ENCODE data around the gene CD52. TPM values are rescaled to one million over a fixed set of nuclear protein-coding genes. Genes with fewer than 3 reads are reported as not detected.
"Not testable (repeated sequence)": the region's sequence is repeated elsewhere in the genome, so short reads cannot be mapped to it uniquely, and the experiment has no call there.

Gene CD52
- polyA plus RNA-seq, 3 donors, result 2.8 to 7.9 (median 5.3) TPM

DNA sequence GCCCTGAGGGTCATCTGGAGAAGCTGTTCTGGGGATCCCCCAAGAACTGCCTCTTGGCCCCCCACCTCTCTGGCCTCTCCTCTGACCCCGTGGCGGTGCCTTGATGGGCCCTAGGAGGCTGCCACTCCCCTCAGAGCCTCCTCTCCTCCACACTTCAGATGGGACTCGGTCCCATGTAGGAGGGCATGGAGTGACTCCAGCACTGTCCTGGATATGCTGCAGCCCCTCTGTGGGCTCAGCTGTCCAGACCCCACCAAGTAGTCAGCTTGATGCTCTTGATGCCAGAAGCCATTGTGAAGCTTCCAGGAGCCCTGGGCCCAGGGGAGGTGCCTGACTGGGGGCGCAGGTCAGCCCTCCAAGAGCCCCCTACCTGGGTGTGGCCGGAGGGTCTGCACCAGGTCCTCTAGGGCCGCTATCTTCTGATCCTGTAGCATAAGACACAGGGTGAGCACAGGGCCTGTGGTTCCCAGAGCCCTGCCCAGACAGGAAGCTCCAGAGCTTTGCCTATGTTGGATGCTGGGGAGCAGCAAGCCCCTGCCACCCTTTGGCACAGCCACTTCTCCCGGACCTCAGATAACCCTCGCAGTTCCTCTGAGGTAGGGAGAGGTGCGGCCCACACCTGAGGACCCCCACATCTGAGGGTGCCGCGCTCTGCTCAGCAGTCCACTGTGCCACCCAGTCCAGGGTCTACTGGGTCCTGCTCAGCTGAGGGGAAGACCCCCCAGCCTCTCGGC is 20.5 kb upstream of the CD52 start:
- no peak for DNase-seq (ENCODE audit: low read depth in 3 of 3, low spot score in 2 of 3)

GRCh38 chr1:26297791-26298124 is 20.0 kb upstream of the CD52 start:
- no peak for DNase-seq (ENCODE audit: low read depth in 3 of 3, low spot score in 2 of 3)

DNA sequence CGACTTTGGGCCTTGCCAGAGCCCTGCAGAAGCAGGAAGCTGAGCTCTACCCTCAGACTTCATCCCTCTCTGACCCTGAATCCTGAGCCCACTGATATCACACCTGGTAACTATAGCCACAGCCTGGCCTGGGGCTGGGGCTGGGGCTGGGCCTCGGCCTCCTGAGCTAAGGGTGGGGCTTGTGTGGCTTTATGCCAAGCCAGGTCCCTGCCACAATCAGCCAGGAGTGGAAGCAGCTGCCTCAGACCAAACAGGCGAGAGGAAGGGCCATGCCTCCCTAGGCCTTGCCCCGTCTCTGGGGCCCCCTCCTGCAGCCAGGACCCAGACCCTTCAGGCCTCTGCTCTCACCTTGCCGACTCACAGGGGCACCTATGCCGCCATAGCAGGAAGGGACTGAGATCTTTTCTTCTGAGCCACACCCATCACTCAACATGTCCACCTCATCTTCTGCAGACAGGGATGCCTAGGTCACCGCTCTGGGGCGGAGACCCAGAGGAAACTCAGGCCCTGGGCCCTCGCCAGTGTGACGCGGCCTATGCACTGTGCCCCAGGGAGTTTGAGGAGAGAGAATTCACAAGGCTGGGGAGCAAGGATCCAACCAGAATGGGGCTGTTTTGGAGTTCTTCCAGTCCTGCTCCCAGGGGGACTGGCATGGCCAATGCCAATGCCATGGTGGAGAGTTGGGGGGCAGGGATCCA is 17.0 kb upstream of the CD52 start:
- DNase-seq (ENCODE audit: low read depth in 3 of 3, low spot score in 2 of 3), result no peak

- no peak for DNase-seq (ENCODE audit: low read depth in 3 of 3, low spot score in 2 of 3)
These were observed 14.9 kb upstream of the CD52 start for GRCh38 chr1:26302733-26303405.

- no peak for DNase-seq (ENCODE audit: low read depth in 3 of 3, low spot score in 2 of 3)
These were observed 12.0 kb upstream of the CD52 start for GRCh38 chr1:26305667-26306289.

DNA sequence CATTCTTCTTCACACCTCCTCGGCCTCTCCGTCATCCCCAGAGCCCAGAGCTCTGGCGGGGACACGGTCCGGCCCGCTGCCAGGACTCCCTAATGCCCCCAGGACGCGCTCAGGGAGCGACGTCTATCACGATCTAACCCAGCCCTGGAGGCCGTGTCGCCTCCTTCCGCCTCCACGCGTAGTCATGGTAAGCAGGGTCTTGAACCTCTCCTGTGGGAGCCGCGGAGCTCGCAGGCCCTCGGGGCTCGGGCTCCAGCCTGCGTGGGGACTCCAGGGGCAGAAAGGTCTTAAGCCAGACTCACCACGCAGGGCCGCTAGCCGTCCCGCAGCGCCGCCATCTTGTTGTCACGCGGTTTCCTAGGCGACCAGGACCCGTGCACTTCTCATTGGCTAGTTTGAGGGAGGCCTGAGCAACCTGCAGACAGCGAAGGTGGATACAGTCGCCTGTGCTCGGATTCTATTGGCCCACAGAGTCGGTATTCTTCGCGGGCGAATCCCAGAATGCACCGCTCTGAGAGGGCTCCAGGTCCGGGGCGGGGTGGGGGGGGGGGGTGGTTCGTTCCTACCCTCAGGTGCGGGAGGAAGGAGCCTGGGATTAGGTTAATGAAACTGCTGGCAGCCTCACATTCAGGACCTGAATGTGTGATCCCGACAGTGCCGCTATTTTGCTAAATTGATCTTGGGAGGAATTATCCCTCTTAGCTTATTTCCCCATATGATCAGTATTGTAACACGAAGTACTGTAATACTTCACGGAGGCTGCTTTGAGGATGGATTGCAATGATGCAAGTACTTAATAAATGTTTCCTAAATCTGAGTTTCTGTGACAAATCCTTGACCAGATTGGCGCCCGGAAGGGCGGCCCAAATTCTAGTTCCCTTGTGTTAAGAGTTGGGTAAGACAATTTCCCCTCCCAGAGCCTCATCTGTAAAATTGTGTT is 11.2 kb upstream of the CD52 start, which contains the start of gene UBXN11:
TSS of gene UBXN11 (minus strand) at position 347 of the 940 bp plus-strand sequence. CDS start 3,753 bp downstream, outside the sequence.
- DNase-seq (ENCODE audit: low read depth in 3 of 3, low spot score in 2 of 3), result peak; percentile 77 to 88 (median 84)

DNA sequence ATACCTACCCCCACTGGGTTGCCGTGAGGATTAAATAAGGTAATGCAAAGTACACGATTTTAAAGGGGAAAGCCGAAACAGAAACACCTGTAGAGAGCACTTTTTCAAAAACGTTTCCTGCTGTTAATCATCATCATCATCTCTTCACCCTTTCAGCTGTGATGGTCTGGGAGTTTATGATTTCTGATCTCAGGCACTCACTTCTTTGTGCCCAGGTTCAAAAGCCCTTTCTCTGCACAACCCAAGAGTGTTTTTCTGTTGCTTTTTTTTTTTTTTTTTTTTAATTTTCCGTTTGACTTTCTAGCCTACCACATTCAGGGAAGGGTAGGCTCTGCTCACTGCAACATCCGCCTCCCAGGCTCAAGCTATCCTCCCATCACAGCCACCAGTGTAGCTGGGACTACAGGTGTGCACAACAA is 10.4 kb upstream of the CD52 start:
- DNase-seq (ENCODE audit: low read depth in 3 of 3, low spot score in 2 of 3), result no peak

- DNase-seq (ENCODE audit: low read depth in 3 of 3, low spot score in 2 of 3), result not testable (repeated sequence)
These were observed 9.5 kb upstream of the CD52 start for GRCh38 chr1:26307966-26308899.

GRCh38 chr1:26314501-26314900 is 3.3 kb upstream of the CD52 start:
- no peak for DNase-seq (ENCODE audit: low read depth in 3 of 3, low spot score in 2 of 3)

GRCh38 chr1:26315874-26316850 is 1.6 kb upstream of the CD52 start:
- DNase-seq (ENCODE audit: low read depth in 3 of 3, low spot score in 2 of 3), result no peak

- DNase-seq (ENCODE audit: low read depth in 3 of 3, low spot score in 2 of 3), result no peak
These were observed 612 bp upstream of the CD52 start for GRCh38 chr1:26317146-26317545.

- no peak for DNase-seq (ENCODE audit: low read depth in 3 of 3, low spot score in 2 of 3)
These were observed 743 bp downstream of the CD52 start for GRCh38 chr1:26318338-26319064.

DNA sequence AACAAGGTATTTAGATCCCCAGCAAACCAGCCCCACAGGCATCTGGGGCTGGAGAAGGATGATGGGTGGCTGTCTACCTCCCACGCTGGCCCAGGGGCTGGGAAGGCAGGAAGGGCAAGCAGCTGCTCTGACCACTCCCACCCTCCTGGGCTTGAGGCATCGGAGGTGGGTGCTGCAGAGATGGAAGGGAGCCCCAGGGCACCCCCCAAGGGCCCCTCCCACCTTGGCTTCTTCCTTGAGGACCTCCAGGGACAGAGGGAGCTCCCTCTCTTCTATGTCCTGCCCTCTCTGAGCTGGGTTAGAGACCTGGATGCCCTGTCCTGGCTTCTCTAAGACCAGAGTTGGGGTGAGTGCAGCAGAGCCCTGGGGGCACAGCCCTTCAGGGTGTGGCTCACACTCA is 3.1 kb downstream of the CD52 start:
- no peak for DNase-seq (ENCODE audit: low read depth in 3 of 3, low spot score in 2 of 3)

GRCh38 chr1:26321315-26322041 is 3.7 kb downstream of the CD52 start:
- peak; percentile 43 to 61 (median 59) for DNase-seq (ENCODE audit: low read depth in 3 of 3, low spot score in 2 of 3)

GRCh38 chr1:26322042-26322331 is 4.2 kb downstream of the CD52 start:
- DNase-seq (ENCODE audit: low read depth in 3 of 3, low spot score in 2 of 3), result no peak

DNA sequence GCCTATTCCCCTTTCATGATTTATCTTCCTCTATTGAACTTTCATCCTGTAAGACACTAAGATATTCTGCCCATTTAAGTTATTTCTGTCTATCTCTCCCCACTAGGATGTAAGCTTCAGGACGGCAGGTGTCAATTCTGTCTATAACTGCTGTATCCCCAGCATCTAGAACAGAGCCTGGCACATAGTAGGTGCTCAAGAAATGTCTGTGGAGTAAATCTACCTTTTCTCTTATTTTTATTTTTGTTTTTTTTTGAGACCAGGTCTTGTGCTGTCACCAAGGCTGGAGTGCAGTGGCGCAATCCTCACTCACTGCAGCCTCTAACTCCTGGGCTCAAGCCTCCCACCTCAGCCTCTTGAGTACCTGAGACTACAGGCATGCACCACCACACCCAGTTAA is 5.6 kb downstream of the CD52 start:
- DNase-seq (ENCODE audit: low read depth in 3 of 3, low spot score in 2 of 3), result no peak

- no peak for DNase-seq (ENCODE audit: low read depth in 3 of 3, low spot score in 2 of 3)
These were observed 6.8 kb downstream of the CD52 start for GRCh38 chr1:26324550-26324949.

Data from right renal cortex interstitium (tissue), 3 donors.